Epithelial cell of esophagus (primary cell): ENCODE measurements around the gene CATSPER3.
"Not testable (repeated sequence)": the region's sequence is repeated elsewhere in the genome, so short reads cannot be mapped to it uniquely, and the experiment has no call there.

ENCODE experiments used
- DNase-seq: peaks from one replicate; pipeline ENCODE4 v3.0.0; 2010; ENCODE audit warnings: low read depth
- H3K4me3 ChIP-seq: 2 replicates; pipeline ENCODE4 v1.5.1; 2011; ENCODE audit warnings: mild to moderate bottlenecking, low read length, control low read depth
- CTCF ChIP-seq: IDR thresholded peaks from 2 replicates; pipeline ENCODE4 v1.5.1; 2011; ENCODE audit warnings: low read depth, mild to moderate bottlenecking, low read length, control low read depth, inconsistent platforms; ENCODE audit not compliant: insufficient read depth; ENCODE audit errors: missing control alignments

The CATSPER3 gene

GRCh38 chr5:134992148-134992547 is 24.4 kb downstream of the CATSPER3 start:
- no peak overlapping the region for H3K4me3 ChIP-seq
- TF ChIP-seq CTCF: no peak
- no peak for DNase-seq

GRCh38 chr5:134993161-134993560 is 25.5 kb downstream of the CATSPER3 start:
- no peak overlapping the region for H3K4me3 ChIP-seq
- no peak for DNase-seq
- TF ChIP-seq CTCF: no peak

GRCh38 chr5:134994560-134995156 is 27.0 kb downstream of the CATSPER3 start:
- DNase-seq: no peak

GRCh38 chr5:134995850-134996402 is 28.2 kb downstream of the CATSPER3 start:
- no peak for DNase-seq
- TF ChIP-seq CTCF: no peak
- H3K4me3 ChIP-seq: no peak overlapping the region

More at GRCh38 chr5:134994560-134995156, 27.0 kb downstream of the CATSPER3 start:
- TF ChIP-seq CTCF: no peak
- no peak overlapping the region for H3K4me3 ChIP-seq

- TF ChIP-seq CTCF: no peak
- no peak for DNase-seq
- H3K4me3 ChIP-seq: no peak overlapping the region
Measured at GRCh38 chr5:134997015-134997414, 29.3 kb downstream of the CATSPER3 start.

GRCh38 chr5:134998068-134998467 is 30.4 kb downstream of the CATSPER3 start:
- H3K4me3 ChIP-seq, DNase-seq: not testable (repeated sequence)

- no peak for TF ChIP-seq CTCF
- H3K4me3 ChIP-seq: no peak overlapping the region
- DNase-seq: no peak
Measured at GRCh38 chr5:135004376-135004775, 36.7 kb downstream of the CATSPER3 start.
